Endothelial cell of umbilical vein (primary cell): ENCODE data around the gene RGS17. TPM values are rescaled to one million over a fixed set of nuclear protein-coding genes. Genes with fewer than 3 reads are reported as not detected.

ENCODE experiments used
- BruUV-seq: library from RNA; stranded (reverse); fragments of 400-500 nt; replicated peaks from 2 replicates; lab custom pipeline; 2021; lab: Mats Ljungman, UMichigan
- CTCF ChIA-PET: fragments of 300-600, 350-600 bp; sonication (Branson Sonifier 250); formaldehyde crosslinking; loops from one replicate; lab custom pipeline; 2021; ENCODE audit warnings: antibody characterized with exemption, inconsistent platforms; lab: Charles Lee
- POLR2A ChIA-PET: fragments of 300-600, 350-600 bp; sonication (Branson Sonifier 250); formaldehyde crosslinking; loops from one replicate; lab custom pipeline; 2021; ENCODE audit warnings: antibody characterized with exemption, inconsistent platforms; lab: Charles Lee
- DNase-seq: peaks from one replicate; pipeline ENCODE4 v3.0.0-alpha.2; 2011; ENCODE audit warnings: low read depth, low spot score
- FAIRE-seq: peaks from 2 replicates; lab custom pipeline; 2011; peaks lifted over from hg19 to GRCh38; lab: Jason Lieb, UNC
- H2AFZ ChIP-seq: 2 replicates; pipeline ENCODE4 v1.6.0; 2012; ENCODE audit warnings: low read depth, low read length, control low read depth, inconsistent platforms
- H3K27ac ChIP-seq: 2 replicates; pipeline ENCODE4 v1.5.1; 2011; ENCODE audit warnings: low read depth, mild to moderate bottlenecking, control low read depth, low read length, moderate library complexity; ENCODE audit not compliant: insufficient read depth
- H3K27me3 ChIP-seq, 2 experiments: 2 replicates each; pipeline versions ENCODE4 v1.6.0 to v1.6.1; 2011; ENCODE audit warnings: low read length in 2 of 2, mixed read lengths in 1 of 2; ENCODE audit not compliant: control insufficient read depth in 2 of 2, insufficient read depth in 2 of 2
- H3K36me3 ChIP-seq, 2 experiments: 2 replicates in 1 of 2; 3 replicates in 1 of 2; pipeline ENCODE4 v1.5.1; 2011; ENCODE audit warnings: low read length in 2 of 2, mild to moderate bottlenecking in 1 of 2, moderate library complexity in 1 of 2; ENCODE audit not compliant: control insufficient read depth in 2 of 2, insufficient read depth in 2 of 2; ENCODE audit errors: extremely low read depth in 1 of 2
- H3K4me1 ChIP-seq: 3 replicates; pipeline ENCODE4 v1.5.1; 2011; ENCODE audit warnings: mild to moderate bottlenecking, low read length; ENCODE audit not compliant: control insufficient read depth, insufficient read depth; ENCODE audit errors: extremely low read depth
- H3K4me2 ChIP-seq: 2 replicates; pipeline ENCODE4 v1.6.1; 2011; ENCODE audit warnings: low read length, control low read depth, mixed read lengths; ENCODE audit not compliant: insufficient read depth
- H3K4me3 ChIP-seq, 3 experiments: fragments of 200-600 bp in 1 of 3; sonication (generic), shearing (Covaris generic) in 1 of 3; replicated peaks in 1 of 3; 2 replicates each; pipeline ENCODE4 v1.5.1; 2011 to 2016; ENCODE audit warnings: control low read depth in 3 of 3, low read length in 3 of 3, mild to moderate bottlenecking in 2 of 3, inconsistent platforms in 1 of 3, low read depth in 1 of 3, moderate library complexity in 1 of 3; ENCODE audit not compliant: insufficient read depth in 1 of 3
- H3K79me2 ChIP-seq: 2 replicates; pipeline ENCODE4 v1.6.0; 2012; ENCODE audit warnings: low read length, inconsistent platforms; ENCODE audit not compliant: control insufficient read depth, insufficient read depth
- H3K9ac ChIP-seq: replicated peaks from 2 replicates; pipeline ENCODE3; 2011; ENCODE audit warnings: low read length, control low read depth; ENCODE audit not compliant: insufficient read depth; ENCODE audit errors: extremely low read depth
- H3K9me1 ChIP-seq: replicated peaks from 3 replicates; pipeline ENCODE4 v1.6.0; 2011; ENCODE audit warnings: mild to moderate bottlenecking, low read length; ENCODE audit not compliant: control insufficient read depth, insufficient read depth; ENCODE audit errors: extremely low read depth
- H3K9me3 ChIP-seq: replicated peaks from 2 replicates; pipeline ENCODE4 v1.5.1; 2012; ENCODE audit warnings: low read length, inconsistent platforms; ENCODE audit not compliant: control insufficient read depth, insufficient read depth
- H4K20me1 ChIP-seq: replicated peaks from 2 replicates; pipeline ENCODE3; 2011; ENCODE audit warnings: mild to moderate bottlenecking, low read length; ENCODE audit not compliant: control insufficient read depth, insufficient read depth; ENCODE audit errors: extremely low read depth
- FOS ChIP-seq: IDR thresholded peaks from 2 replicates; pipeline ENCODE4 v1.6.1; 2011; ENCODE audit warnings: mild to moderate bottlenecking, low read length, moderate library complexity, borderline replicate concordance; ENCODE audit not compliant: insufficient read depth
- JUN ChIP-seq: IDR thresholded peaks from 2 replicates; pipeline ENCODE4 v1.6.1; 2011; ENCODE audit warnings: borderline replicate concordance, low read depth; ENCODE audit not compliant: insufficient read length, insufficient read depth
- POLR2A ChIP-seq: IDR thresholded peaks from 2 replicates; pipeline ENCODE4 v1.6.1; 2012; ENCODE audit warnings: low read depth, mild to moderate bottlenecking, control low read depth, low read length
- POLR2AphosphoS5 ChIP-seq: IDR thresholded peaks from 2 replicates; pipeline ENCODE4 v1.6.1; 2012; ENCODE audit warnings: low read depth, mild to moderate bottlenecking, control low read depth, low read length, moderate library complexity; ENCODE audit not compliant: insufficient read depth
- dilution Hi-C: fragments of 300-500 bp; cut with MboI; formaldehyde crosslinking; loops from one replicate; pipeline ENCODE4 v1.15.0; 2019; ENCODE audit warnings: low sequenced_read_pairs; ENCODE audit not compliant: extremely low pct_ligation_motif_present
- intact Hi-C: fragments of 100-400 bp; cut with micrococcal nuclease; formaldehyde crosslinking; loops from one replicate; pipeline ENCODE4 v1.10.0; 2022
- polyA plus RNA-seq, 4 experiments: library from polyadenylated mRNA; depleted of rRNA in 3 of 4; stranded (reverse) in 3 of 4; unstranded in 1 of 4; fragments of >200 nt; gene quantifications; 2 replicates each; pipeline versions ENCODE4 v1.2.1 to v1.2.3, GENCODE V29; 2011 to 2012; ENCODE audit warnings: missing spikeins in 1 of 4
- total RNA-seq: library from RNA; stranded (reverse); gene quantifications from 2 replicates; pipeline ENCODE4 v1.2.3, GENCODE V29; 2021
- TF ChIP-seq, protein P1 (sequence below): IDR thresholded peaks from 2 replicates; pipeline ENCODE4 v1.6.1; 2011; ENCODE audit not compliant: insufficient read depth, insufficient read length

Gene RGS17
- total and polyA plus RNA-seq, 2 donors (not counting 3 experiments of a cell fraction or from before 2014, with no cell fraction given): 0.40 to 1.1 TPM

DNA sequence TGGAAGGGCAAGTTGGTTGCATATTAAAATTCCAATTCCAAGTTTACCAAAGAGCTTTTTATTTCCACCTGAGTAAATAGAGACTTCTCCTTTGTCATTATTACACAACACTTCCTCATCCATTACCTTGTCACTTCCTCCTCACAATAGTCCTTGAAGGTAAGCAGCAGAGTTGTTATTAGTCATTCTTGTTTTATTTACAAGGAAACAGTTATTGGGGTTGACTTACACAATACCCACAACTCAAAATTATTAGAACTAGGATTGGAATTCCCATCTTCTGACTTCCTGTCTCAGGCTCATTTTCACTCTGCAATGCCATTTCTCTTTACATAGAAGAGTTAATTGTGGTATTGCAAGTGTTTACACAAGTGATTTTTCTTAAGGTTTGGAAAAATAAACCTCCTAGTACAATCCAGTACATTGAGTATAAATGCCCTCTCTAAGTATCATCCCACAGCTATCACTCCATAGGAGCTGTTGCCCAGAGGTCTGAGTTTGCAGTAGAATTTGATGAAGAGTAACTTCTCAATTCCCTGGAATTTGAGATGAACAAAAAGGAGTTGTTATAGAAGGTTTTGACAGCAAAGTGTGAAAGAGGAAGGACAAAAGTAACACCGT lies 99.6 kb downstream of the RGS17 start:
- no peaks in the 10 kb centered on the region for H3K9me3 ChIP-seq
- no TSS peak for BruUV-seq
- dilution Hi-C loops: no loop called here
- H2AFZ ChIP-seq: peak overlapping the region; percentile 38
- no peaks in the 10 kb centered on the region for H4K20me1 ChIP-seq
- ChIA-PET POLR2A (no interaction called here), CTCF (interaction anchor here (0.6 to 2.9 kb wide), 30 partner anchors 8 to 481 kb away, joined by 3 to 132 read pairs (median 6); partner anchors contain the start of gene RGS17)
- H3K79me2 ChIP-seq: no peaks in the 10 kb centered on the region
- no peaks in the 10 kb centered on the region for H3K36me3 ChIP-seq
- peaks cover 15% of the 10 kb centered on the region for H3K4me1 ChIP-seq
- peak overlapping the region; percentile 24 for H3K4me2 ChIP-seq
- H3K9ac ChIP-seq: peak overlapping the region; percentile 3
- no peaks in the 10 kb centered on the region for H3K9me1 ChIP-seq
- TF ChIP-seq POLR2A: no peak
- TF ChIP-seq, protein P1, sequence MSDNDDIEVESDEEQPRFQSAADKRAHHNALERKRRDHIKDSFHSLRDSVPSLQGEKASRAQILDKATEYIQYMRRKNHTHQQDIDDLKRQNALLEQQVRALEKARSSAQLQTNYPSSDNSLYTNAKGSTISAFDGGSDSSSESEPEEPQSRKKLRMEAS: no peak
- peak; percentile 32 for TF ChIP-seq FOS
- TF ChIP-seq JUN: no peak
- TF ChIP-seq POLR2AphosphoS5: no peak
- H3K27ac ChIP-seq: peak overlapping the region; percentile 19
- FAIRE-seq: no peak
- intact Hi-C loops: loop anchor here (1.0 to 5.0 kb wide), 4 partner anchors 61 to 1116 kb away; no protein-coding TSS in a partner anchor
- H3K27me3 ChIP-seq: no peaks in the 10 kb centered on the region
- peak; percentile 7 for DNase-seq
- no peak overlapping the region for H3K4me3 ChIP-seq

DNA sequence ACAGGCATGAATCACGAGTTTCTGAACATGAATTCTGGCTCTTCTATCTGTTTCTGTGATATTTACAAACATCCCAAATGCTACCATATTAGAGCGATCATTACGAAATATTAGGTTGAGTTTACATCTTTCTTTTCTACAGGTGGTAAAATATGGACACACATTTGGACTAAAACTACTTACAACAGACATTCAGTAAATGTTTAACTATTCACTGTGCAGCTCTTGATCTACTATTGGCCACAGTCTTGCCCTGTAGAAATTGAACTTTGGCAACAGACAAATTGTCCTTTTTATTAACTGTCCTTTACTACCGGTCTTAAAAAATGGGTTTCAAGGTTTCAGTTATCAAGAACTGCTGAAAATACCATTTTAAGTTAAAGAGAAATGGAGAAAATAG lies 102.1 kb downstream of the RGS17 start:
- Histone ChIP-seq H3K27ac (no peak overlapping the region), H3K4me1 (peaks cover 15% of the 10 kb centered on the region), H3K9me1 (no peaks in the 10 kb centered on the region), H3K9ac (no peak overlapping the region), H3K4me3 (no peak overlapping the region), H2AFZ (no peak overlapping the region), H3K4me2 (no peak overlapping the region), H3K27me3 (no peaks in the 10 kb centered on the region), H4K20me1 (no peaks in the 10 kb centered on the region), H3K9me3 (no peaks in the 10 kb centered on the region), H3K79me2 (no peaks in the 10 kb centered on the region), H3K36me3 (no peaks in the 10 kb centered on the region)
- POLR2A ChIA-PET: no interaction called here
- no peak for TF ChIP-seq POLR2AphosphoS5
- DNase-seq (no peak), FAIRE-seq (no peak)
- no TSS peak for BruUV-seq
- CTCF ChIA-PET: no interaction called here
- intact Hi-C loops (no loop called here), dilution Hi-C loops (no loop called here)
